Hindlimb muscle (tissue), 1 donor: ENCODE data around the gene RSRC1. TPM values are rescaled to one million over a fixed set of nuclear protein-coding genes. Genes with fewer than 3 reads are reported as not detected.
"Not testable (repeated sequence)": the region's sequence is repeated elsewhere in the genome, so short reads cannot be mapped to it uniquely, and the experiment has no call there.

Experiments
- DNase-seq: peaks from one replicate; pipeline ENCODE4 v3.0.0-alpha.2; 2013
- polyA plus RNA-seq: library from polyadenylated mRNA; unstranded; fragments of 120-200 nt; gene quantifications from one replicate; pipeline ENCODE4 v1.2.1, GENCODE V29; 2013; ENCODE audit not compliant: insufficient read length

The RSRC1 gene
- polyA plus RNA-seq, 1 donor = 19.9 TPM

- no peak for DNase-seq
Measured at GRCh38 chr3:158101335-158102241, 8.3 kb upstream of the RSRC1 start.

DNA sequence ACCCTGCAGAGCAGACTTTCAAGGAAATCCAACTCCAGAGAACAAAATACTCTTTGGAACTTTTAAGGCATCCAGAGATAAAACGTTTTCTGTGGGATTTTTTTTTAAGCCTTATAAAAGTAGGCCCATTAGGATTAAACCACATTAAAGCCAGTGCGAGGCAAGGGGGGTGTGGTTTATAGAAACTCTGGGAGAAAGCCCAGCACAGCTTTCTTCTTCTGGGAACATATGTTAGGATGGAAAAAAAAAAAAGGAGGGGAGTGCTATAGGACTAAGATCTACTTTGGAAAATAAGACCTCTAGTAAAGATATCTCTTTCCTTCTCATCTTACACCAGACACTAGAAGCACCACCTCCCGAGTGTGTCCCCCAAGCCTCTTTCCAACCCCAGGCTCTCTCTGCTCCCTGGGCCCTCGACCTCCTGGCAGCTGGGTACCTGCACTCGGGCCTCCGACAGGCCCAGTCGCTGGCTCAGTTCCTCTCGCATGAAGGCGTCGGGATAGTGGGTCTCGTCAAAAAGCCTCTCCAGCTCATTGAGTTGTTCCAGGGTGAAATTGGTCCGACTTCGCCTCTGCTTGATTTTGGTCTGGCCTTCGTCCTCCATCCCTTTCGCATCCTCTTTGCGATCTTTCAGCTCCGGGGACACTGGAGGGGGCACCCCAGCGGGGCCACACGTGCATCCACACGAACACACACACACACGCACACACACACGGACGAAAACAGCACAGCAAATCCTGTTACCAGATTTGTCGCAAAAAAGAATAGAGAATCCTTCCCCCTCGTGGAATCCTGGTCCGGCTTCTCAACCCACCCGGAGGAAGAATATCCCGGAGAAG is 7.4 kb upstream of the RSRC1 start:
- DNase-seq = peak; percentile 74

DNA sequence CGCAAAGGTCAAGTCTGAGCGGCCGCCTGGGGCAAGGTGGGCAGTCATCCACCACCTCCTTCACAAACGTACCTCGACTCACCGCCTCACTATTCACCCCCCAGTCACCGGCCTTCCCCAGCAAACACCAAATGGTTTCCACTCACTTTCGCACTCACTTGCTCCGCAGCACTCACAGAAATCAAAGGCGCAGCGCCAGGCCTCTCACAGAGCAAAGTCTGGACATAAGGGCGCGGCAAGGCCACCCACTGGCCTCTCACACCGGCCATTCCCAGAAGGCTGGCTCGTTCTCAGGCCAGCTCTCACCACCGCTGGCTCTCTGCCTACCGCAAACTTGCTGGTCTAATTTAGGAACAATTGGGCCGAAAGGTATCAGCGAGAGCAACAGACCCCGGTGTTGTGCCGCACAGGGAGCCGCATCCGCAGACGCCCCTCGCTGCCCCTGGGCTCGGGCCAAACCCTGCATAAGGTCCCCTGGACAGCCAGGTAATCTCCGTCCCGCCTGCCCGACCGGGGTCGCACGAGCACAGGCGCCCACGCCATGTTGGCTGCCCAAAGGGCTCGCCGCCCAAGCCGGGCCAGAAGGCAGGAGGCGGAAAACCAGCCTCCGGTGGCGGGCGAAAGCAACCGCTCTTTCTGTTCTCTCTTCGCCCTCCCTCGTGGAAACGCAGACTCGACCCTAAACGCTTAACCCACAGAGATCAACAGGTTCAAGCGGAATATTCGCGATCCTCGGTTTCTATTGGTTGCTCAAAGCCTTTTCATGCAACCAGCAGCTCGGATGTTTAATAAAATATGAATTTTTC is 6.6 kb upstream of the RSRC1 start:
- no peak for DNase-seq

DNA sequence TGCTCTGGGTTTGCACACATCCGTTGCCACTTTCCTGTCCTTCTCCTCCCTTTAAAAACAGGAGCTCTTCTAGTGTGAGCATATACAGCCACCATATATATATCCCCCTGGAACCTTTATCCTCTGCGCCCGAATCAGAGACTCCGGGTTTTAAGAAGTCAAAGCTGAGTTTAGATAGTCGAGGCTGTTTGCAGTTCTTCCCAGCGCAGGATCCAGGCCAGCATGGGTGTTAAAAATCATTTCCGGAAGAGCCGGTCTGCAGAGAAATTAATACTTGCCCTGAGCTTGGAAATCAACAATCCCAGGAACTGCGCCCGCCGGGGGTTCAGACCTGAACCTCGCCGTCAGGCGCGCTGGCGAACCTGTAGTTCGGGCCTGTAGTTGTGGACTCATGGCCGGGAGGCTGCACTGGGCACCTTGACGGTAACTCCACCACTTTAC is 6.0 kb upstream of the RSRC1 start:
- no peak for DNase-seq

DNA sequence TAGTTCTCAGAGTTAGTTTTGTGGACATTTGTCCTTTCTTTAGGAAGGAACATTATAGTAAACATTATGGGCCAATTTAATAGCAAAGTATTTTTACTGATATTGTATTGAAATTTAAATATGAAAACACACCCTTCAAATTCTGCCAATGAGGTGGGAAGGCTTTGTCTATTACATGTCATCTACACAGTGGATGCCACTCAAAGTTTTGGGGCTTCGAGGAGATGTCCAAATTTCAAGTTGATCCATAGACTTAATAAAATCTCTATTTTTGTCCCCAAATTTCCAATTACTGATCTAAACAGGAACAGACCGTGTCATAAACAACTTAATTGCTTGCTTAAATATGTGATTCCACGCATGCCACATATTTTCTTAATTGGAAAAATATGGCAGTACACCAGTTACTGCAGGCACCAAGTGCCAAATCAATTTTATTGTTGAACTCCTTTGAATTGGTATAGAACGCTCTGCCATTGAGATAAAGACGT is 5.4 kb upstream of the RSRC1 start:
- DNase-seq = no peak

GRCh38 chr3:158105119-158105709 is 4.7 kb upstream of the RSRC1 start:
- no peak for DNase-seq

GRCh38 chr3:158105710-158106253 is 4.1 kb upstream of the RSRC1 start:
- peak; percentile 78 for DNase-seq

- DNase-seq = no peak
Measured at GRCh38 chr3:158106766-158107471, 3.0 kb upstream of the RSRC1 start.

DNA sequence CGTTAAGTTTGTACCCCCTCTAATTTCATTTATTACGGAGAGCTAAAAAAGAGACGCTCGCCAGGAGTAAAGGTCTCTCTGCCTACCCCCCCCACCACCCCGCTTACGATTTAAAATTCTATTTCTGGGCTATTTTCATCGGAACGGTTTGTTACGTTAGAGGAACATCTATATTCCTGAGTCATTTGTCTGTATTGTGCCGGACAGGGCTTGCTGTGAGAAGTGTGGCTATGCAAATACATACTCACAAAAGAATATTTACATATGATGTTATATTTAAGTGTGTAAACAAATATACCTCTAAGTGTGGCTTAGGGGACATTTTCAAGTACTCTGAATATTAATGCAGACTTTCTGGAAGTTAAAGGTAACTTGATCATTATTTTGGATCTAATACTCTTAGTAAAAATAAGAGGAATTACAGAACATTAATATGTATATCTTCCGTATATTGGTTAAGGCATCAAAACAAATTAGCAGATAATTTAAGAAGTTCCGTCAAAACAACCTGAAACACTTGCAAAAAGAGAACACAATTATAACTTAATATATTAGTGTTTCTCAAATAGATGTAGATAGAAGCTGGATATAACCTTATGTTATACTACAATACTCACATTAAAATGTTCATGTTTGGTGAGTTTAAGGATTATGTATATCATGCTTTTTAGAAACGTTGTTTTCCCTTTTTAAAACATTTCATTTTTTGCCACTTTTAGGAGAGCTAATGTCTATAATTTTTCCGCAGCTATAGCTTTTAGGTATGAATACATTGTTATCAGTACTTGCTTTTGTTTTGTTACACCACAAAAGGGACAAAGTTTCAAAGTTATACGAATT is 2.1 kb upstream of the RSRC1 start:
- DNase-seq = no peak

GRCh38 chr3:158108445-158108985 is 1.4 kb upstream of the RSRC1 start:
- no peak for DNase-seq

- no peak for DNase-seq
Measured at GRCh38 chr3:158109295-158109803, 540 bp upstream of the RSRC1 start.

DNA sequence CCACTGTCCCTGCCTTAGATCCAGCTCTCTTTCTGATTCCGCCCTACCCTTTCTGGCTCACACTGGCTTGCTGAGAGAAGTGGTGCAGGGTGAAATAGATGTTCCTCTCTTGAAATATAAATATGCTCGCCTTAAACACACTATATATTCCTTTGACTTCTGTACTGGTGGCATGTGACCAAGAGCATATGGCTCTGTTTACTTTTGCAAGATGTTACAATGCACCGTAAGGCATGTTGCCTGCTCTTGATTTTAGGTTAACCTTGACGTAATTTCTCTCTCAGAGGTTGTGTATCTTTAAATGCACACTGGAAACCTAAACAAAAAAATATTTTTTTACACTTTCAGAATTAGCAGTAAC is 749 bp downstream of the RSRC1 start:
- DNase-seq = no peak

- no peak for DNase-seq
Measured at GRCh38 chr3:158111861-158112260, 2.0 kb downstream of the RSRC1 start.

- DNase-seq = not testable (repeated sequence)
Measured at GRCh38 chr3:158113595-158113994, 3.7 kb downstream of the RSRC1 start.

GRCh38 chr3:158120330-158120729 is 10.4 kb downstream of the RSRC1 start:
- no peak for DNase-seq

DNA sequence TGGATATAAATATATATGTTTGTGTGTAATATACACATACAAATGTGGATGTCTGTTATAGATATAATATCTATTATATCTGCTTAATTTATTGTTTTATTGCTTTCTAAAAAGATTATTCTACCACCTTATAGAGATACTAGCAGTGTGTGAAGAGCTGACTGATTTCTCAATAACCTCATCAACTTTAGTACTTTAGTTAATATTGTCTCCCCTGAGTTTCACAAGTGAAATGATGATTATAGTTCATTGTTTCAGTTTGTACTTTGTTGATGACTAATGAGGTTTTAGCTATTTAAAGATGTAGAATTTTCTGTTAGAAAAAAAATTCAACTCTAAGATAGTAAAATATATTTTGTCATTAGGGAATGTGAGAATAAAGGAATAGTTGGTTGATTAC is 11.4 kb downstream of the RSRC1 start:
- DNase-seq = no peak

DNA sequence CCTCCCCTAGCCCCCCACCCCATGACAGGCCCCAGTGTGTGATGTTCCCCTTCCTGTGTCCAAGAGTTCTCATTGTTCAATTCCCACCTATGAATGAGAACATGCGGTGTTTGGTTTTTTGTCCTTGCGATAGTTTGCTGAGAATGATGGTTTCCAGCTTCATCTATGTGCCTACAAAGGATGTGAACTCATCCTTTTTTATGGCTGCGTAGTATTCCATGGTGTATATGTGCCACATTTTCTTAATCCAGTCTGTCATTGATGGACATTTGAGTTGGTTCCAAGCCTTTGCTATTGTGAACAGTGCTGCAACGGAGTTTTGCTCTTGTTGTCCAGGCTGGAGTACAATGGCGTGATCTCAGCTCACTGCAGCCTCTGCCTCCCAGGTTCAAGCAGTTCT is 12.8 kb downstream of the RSRC1 start:
- DNase-seq = not testable (repeated sequence)

DNA sequence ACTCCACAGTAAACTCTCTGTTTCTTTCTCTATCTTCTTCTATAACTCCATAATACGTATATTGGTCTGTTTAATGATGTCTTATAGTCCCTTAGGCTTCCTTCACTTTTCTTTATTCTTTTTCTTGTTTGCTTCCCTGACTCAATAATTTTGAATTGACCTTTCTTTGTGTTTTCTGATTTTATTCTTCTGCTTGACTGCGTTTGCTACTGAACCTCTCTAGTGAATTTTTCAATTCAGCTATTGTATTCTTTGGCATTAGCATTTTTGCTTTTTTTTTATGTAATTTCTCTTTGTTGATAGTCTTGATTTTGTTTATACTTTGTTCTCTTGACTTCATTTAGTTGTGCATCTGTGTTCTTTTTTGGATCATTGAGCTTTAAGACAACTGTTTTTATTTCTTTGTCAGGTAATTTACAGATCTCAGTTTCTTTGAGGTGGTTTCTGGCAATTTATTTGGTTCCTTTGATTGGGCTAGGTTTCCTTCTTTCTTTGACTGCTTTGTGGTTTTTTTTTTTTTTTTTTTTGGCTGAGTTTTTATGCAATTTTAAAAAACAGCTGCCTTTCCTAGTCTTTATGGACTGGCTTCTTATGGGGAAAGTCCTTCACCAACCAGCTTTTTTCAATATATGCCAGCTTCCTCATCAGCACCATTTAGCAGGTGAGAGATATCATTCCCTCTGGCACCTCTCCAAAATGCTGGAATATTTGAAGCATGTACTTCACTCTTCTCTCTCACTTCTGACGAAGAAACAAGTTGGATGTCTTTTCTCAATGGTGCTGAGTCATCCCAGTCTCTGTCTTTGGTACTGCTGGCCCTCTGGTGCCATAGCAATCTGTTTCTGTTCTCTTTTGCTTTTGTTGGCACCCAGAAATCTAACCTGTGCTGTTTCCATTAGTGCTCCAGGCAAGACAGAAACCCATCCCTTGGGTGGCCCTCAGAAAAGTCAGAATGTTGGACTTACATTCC is 17.6 kb downstream of the RSRC1 start:
- no peak for DNase-seq
